H9 (cell line): ENCODE data around the gene FAM227B. TPM values are rescaled to one million over a fixed set of nuclear protein-coding genes. Genes with fewer than 3 reads are reported as not detected.

Experiments
- DNase-seq: peaks from one replicate; pipeline ENCODE4 v3.0.0-alpha.2; 2017
- H2AFZ ChIP-seq: one replicate; pipeline ENCODE4 v1.6.1; 2013; ENCODE audit warnings: mild to moderate bottlenecking, low read length, control low read depth, moderate library complexity
- H2AK5ac ChIP-seq: 2 replicates; pipeline ENCODE4 v1.6.1; 2013; ENCODE audit warnings: low read length, control low read depth, mixed read lengths; ENCODE audit not compliant: insufficient read length
- H2BK120ac ChIP-seq: one replicate; pipeline ENCODE4 v1.6.1; 2013; ENCODE audit warnings: low read depth, mild to moderate bottlenecking, low read length, control low read depth, inconsistent platforms; ENCODE audit not compliant: poor library complexity, severe bottlenecking
- H2BK12ac ChIP-seq: 2 replicates; pipeline ENCODE4 v1.6.1; 2013; ENCODE audit warnings: low read length, control low read depth, mixed read lengths, low read depth; ENCODE audit not compliant: insufficient read length
- H2BK15ac ChIP-seq: 2 replicates; pipeline ENCODE4 v1.6.1; 2013; ENCODE audit warnings: low read depth, low read length, control low read depth
- H2BK20ac ChIP-seq: one replicate; pipeline ENCODE4 v1.6.1; 2013; ENCODE audit warnings: low read depth, mild to moderate bottlenecking, low read length, control low read depth, inconsistent platforms; ENCODE audit not compliant: poor library complexity, severe bottlenecking
- H2BK5ac ChIP-seq: 2 replicates; pipeline ENCODE4 v1.6.1; 2013; ENCODE audit warnings: low read length, control low read depth, mixed read lengths; ENCODE audit not compliant: insufficient read length
- H3K14ac ChIP-seq: 2 replicates; pipeline ENCODE4 v1.6.1; 2013; ENCODE audit warnings: low read length, control low read depth; ENCODE audit not compliant: insufficient read depth
- H3K18ac ChIP-seq: 2 replicates; pipeline ENCODE4 v1.6.1; 2013; ENCODE audit warnings: low read depth, mild to moderate bottlenecking, mixed read lengths, low read length, control low read depth; ENCODE audit not compliant: insufficient read length
- H3K23ac ChIP-seq: 2 replicates; pipeline ENCODE4 v1.6.1; 2013; ENCODE audit warnings: low read length, control low read depth, mixed read lengths, low read depth; ENCODE audit not compliant: insufficient read length
- H3K23me2 ChIP-seq: 2 replicates; pipeline ENCODE4 v1.6.1; 2013; ENCODE audit warnings: low read depth, mild to moderate bottlenecking, mixed read lengths, low read length, control low read depth; ENCODE audit not compliant: insufficient read length, poor library complexity, severe bottlenecking
- H3K27ac ChIP-seq: 2 replicates; pipeline ENCODE4 v1.5.1; 2013; ENCODE audit warnings: low read length, control low read depth, mixed read lengths, low read depth; ENCODE audit not compliant: insufficient read length
- H3K27me3 ChIP-seq: 2 replicates; pipeline ENCODE4 v1.6.1; 2013; ENCODE audit warnings: low read length, control low read depth, inconsistent platforms; ENCODE audit not compliant: insufficient read depth
- H3K4ac ChIP-seq: 2 replicates; pipeline ENCODE4 v1.6.1; 2013; ENCODE audit warnings: low read depth, mild to moderate bottlenecking, control low read depth, inconsistent platforms, low read length, moderate library complexity
- H3K4me1 ChIP-seq: 2 replicates; pipeline ENCODE4 v1.6.1; 2013; ENCODE audit warnings: low read length, control low read depth, inconsistent platforms; ENCODE audit not compliant: insufficient read depth
- H3K4me2 ChIP-seq: 2 replicates; pipeline ENCODE4 v1.6.1; 2013; ENCODE audit warnings: low read length, control low read depth, mixed read lengths; ENCODE audit not compliant: insufficient read length, insufficient read depth
- H3K56ac ChIP-seq: 2 replicates; pipeline ENCODE4 v1.6.1; 2013; ENCODE audit warnings: low read depth, mild to moderate bottlenecking, mixed read lengths, low read length, control low read depth; ENCODE audit not compliant: insufficient read length
- H3K79me1 ChIP-seq: 2 replicates; pipeline ENCODE4 v1.6.1; 2013; ENCODE audit warnings: low read depth, mild to moderate bottlenecking, moderate library complexity, low read length, control low read depth, inconsistent platforms; ENCODE audit not compliant: insufficient read depth, poor library complexity, severe bottlenecking
- H3K79me2 ChIP-seq: 2 replicates; pipeline ENCODE4 v1.6.1; 2013; ENCODE audit warnings: low read length, control low read depth, inconsistent platforms; ENCODE audit not compliant: insufficient read depth
- H3K9ac ChIP-seq: 2 replicates; pipeline ENCODE4 v1.6.1; 2013; ENCODE audit warnings: low read length, control low read depth, mixed read lengths; ENCODE audit not compliant: insufficient read length; ENCODE audit errors: extremely low read depth
- H3K9me3 ChIP-seq: one replicate; pipeline ENCODE4 v1.6.1; 2013; ENCODE audit warnings: low read depth, low read length, inconsistent platforms; ENCODE audit not compliant: control insufficient read depth
- H3T11ph ChIP-seq: one replicate; pipeline ENCODE4 v1.6.1; 2013; ENCODE audit warnings: mild to moderate bottlenecking, low read length, control low read depth, inconsistent platforms
- H4K20me1 ChIP-seq: one replicate; pipeline ENCODE4 v1.6.1; 2013; ENCODE audit not compliant: control insufficient read depth, insufficient read length, insufficient read depth
- H4K5ac ChIP-seq: 2 replicates; pipeline ENCODE4 v1.6.1; 2013; ENCODE audit warnings: low read depth, mild to moderate bottlenecking, mixed read lengths, low read length, control low read depth; ENCODE audit not compliant: insufficient read length
- H4K8ac ChIP-seq: replicated peaks from 2 replicates; pipeline ENCODE4 v1.6.1; 2013; ENCODE audit warnings: low read length, control low read depth, mixed read lengths, low read depth; ENCODE audit not compliant: insufficient read length
- H4K91ac ChIP-seq: 2 replicates; pipeline ENCODE4 v1.6.1; 2013; ENCODE audit warnings: low read depth, mild to moderate bottlenecking, moderate library complexity, mixed read lengths, low read length, control low read depth; ENCODE audit not compliant: insufficient read length
- H3K27ac Mint-ChIP-seq, 3 experiments: 2 replicates in 2 of 3; 3 replicates in 1 of 3; pipeline ENCODE4 v1.8.0; 2020 to 2021; ENCODE audit warnings: mixed read lengths in 3 of 3, mild to moderate bottlenecking in 1 of 3, moderate library complexity in 1 of 3
- H3K27me3 Mint-ChIP-seq: 2 replicates; pipeline ENCODE4 v1.8.0; 2021; ENCODE audit warnings: low read depth, mild to moderate bottlenecking, moderate library complexity, mixed read lengths
- H3K36me3 Mint-ChIP-seq, 3 experiments: 2 replicates in 2 of 3; 3 replicates in 1 of 3; pipeline ENCODE4 v1.8.0; 2020 to 2021; ENCODE audit warnings: low read depth in 3 of 3, mixed read lengths in 3 of 3; ENCODE audit not compliant: insufficient read depth in 1 of 3
- H3K4me1 Mint-ChIP-seq, 2 experiments: 2 replicates each; pipeline ENCODE4 v1.8.0; 2020; ENCODE audit warnings: mixed read lengths in 2 of 2
- H3K4me3 Mint-ChIP-seq, 2 experiments: 2 replicates in 1 of 2; 3 replicates in 1 of 2; pipeline ENCODE4 v1.8.0; 2020 to 2021; ENCODE audit warnings: mild to moderate bottlenecking in 2 of 2, mixed read lengths in 2 of 2, moderate library complexity in 1 of 2
- H3K9me3 Mint-ChIP-seq, 2 experiments: 2 replicates in 1 of 2; 3 replicates in 1 of 2; pipeline ENCODE4 v1.8.0; 2020; ENCODE audit warnings: mild to moderate bottlenecking in 2 of 2, mixed read lengths in 2 of 2, moderate library complexity in 1 of 2
- WGBS: extraction: QIAGEN DNeasy Blood & Tissue Kit; methylation state at CpG from one replicate; pipeline ENCODE4 v1.1.7; 2013; ENCODE audit warnings: missing lambda C conversion rate, low lambda C conversion rate, mixed read lengths; ENCODE audit not compliant: insufficient read length; ENCODE audit errors: extremely low coverage; 5-methylcytosine and 5-hydroxymethylcytosine counted together
- total RNA-seq: library from RNA; stranded (reverse); gene quantifications from 2 replicates; pipeline ENCODE4 v1.2.1, GENCODE V29; 2021
- TF ChIP-seq, protein P1 (sequence below): fragments of 200-600 bp; sonication (generic); conservative IDR thresholded peaks from 3 replicates; pipeline ENCODE4 v1.8.0; 2021; ENCODE audit warnings: antibody characterized with exemption, mild to moderate bottlenecking

The FAM227B gene
- total RNA-seq, 1 experiment from 2014 or later = 5.5 TPM

- Mint-ChIP-seq H3K36me3 (no peaks in the 10 kb centered on the region), H3K9me3 (no peaks in the 10 kb centered on the region), H3K4me1 (peaks cover 28 to 31% of the 10 kb centered on the region in 2 experiments), H3K27me3 (no peaks in the 10 kb centered on the region), H3K4me3 (no peak overlapping the region), H3K27ac (no peak overlapping the region)
- Histone ChIP-seq H2BK15ac (no peak overlapping the region), H4K91ac (no peak overlapping the region), H3K56ac (no peak overlapping the region), H2BK120ac (no peak overlapping the region), H3K4me1 (peaks cover 4% of the 10 kb centered on the region; the same call in 1 of the 2 replicates), H3K18ac (no peak overlapping the region), H3K9me3 (no peaks in the 10 kb centered on the region), H3T11ph (no peak overlapping the region), H3K27ac (no peak overlapping the region), H3K23me2 (no peaks in the 10 kb centered on the region), H3K79me1 (no peaks in the 10 kb centered on the region), H3K4me2 (no peak overlapping the region), H3K14ac (no peak overlapping the region), H3K27me3 (no peaks in the 10 kb centered on the region), H3K4ac (no peak overlapping the region), H4K5ac (no peak overlapping the region), H3K9ac (no peak overlapping the region), H4K20me1 (no peaks in the 10 kb centered on the region), H4K8ac (no peak overlapping the region), H3K79me2 (no peaks in the 10 kb centered on the region), H2AFZ (no peak overlapping the region), H2BK5ac (no peak overlapping the region), H2BK20ac (no peak overlapping the region), H2AK5ac (no peak overlapping the region), H2BK12ac (no peak overlapping the region), H3K23ac (no peak overlapping the region)
- no CpG with 5 or more reads among the region's 1 CpG for WGBS
- no peak for DNase-seq
- TF ChIP-seq, protein P1, sequence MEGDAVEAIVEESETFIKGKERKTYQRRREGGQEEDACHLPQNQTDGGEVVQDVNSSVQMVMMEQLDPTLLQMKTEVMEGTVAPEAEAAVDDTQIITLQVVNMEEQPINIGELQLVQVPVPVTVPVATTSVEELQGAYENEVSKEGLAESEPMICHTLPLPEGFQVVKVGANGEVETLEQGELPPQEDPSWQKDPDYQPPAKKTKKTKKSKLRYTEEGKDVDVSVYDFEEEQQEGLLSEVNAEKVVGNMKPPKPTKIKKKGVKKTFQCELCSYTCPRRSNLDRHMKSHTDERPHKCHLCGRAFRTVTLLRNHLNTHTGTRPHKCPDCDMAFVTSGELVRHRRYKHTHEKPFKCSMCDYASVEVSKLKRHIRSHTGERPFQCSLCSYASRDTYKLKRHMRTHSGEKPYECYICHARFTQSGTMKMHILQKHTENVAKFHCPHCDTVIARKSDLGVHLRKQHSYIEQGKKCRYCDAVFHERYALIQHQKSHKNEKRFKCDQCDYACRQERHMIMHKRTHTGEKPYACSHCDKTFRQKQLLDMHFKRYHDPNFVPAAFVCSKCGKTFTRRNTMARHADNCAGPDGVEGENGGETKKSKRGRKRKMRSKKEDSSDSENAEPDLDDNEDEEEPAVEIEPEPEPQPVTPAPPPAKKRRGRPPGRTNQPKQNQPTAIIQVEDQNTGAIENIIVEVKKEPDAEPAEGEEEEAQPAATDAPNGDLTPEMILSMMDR = no peak
Observed at GRCh38 chr15:49383266-49383665, 237.4 kb downstream of the FAM227B start.
